SJSA1 (cell line): ENCODE measurements around the gene ANKMY1. TPM values are rescaled to one million over a fixed set of nuclear protein-coding genes. Genes with fewer than 3 reads are reported as not detected.

Experiments used
- DNase-seq, 2 experiments: peaks; one replicate each; pipeline ENCODE4 v3.0.0-alpha.2; 2015 to 2020; ENCODE audit warnings: low spot score in 2 of 2, low read depth in 1 of 2
- H3K27ac ChIP-seq: fragments of 250-450 bp; sonication (Bioruptor Pico); 2 replicates; pipeline ENCODE4 v1.5.1; 2020; ENCODE audit warnings: mild to moderate bottlenecking, moderate library complexity
- H3K27me3 ChIP-seq: fragments of 250-450 bp; sonication (Bioruptor Pico); replicated peaks from 2 replicates; pipeline ENCODE4 v1.5.1; 2020; ENCODE audit warnings: mild to moderate bottlenecking, moderate library complexity
- H3K36me3 ChIP-seq: fragments of 250-450 bp; sonication (Bioruptor Pico); 2 replicates; pipeline ENCODE4 v1.5.1; 2020; ENCODE audit warnings: mild to moderate bottlenecking
- H3K4me1 ChIP-seq: fragments of 250-450 bp; sonication (Bioruptor Pico); replicated peaks from 2 replicates; pipeline ENCODE4 v1.6.1; 2021; ENCODE audit warnings: mild to moderate bottlenecking
- H3K4me3 ChIP-seq: fragments of 250-450 bp; sonication (Bioruptor Pico); 2 replicates; pipeline ENCODE4 v1.5.1; 2020; ENCODE audit warnings: mild to moderate bottlenecking
- H3K9me3 ChIP-seq: fragments of 250-450 bp; sonication (Bioruptor Pico); replicated peaks from 2 replicates; pipeline ENCODE4 v1.5.1; 2020; ENCODE audit warnings: mild to moderate bottlenecking
- total RNA-seq: library from RNA; depleted of rRNA; stranded (reverse); fragments of >200 nt; shearing (Covaris generic); gene quantifications from 2 replicates; pipeline ENCODE4 v1.2.3, GENCODE V29; 2014

The ANKMY1 gene
- total RNA-seq, 1 experiment from 2014 or later = 8.1 TPM

DNA sequence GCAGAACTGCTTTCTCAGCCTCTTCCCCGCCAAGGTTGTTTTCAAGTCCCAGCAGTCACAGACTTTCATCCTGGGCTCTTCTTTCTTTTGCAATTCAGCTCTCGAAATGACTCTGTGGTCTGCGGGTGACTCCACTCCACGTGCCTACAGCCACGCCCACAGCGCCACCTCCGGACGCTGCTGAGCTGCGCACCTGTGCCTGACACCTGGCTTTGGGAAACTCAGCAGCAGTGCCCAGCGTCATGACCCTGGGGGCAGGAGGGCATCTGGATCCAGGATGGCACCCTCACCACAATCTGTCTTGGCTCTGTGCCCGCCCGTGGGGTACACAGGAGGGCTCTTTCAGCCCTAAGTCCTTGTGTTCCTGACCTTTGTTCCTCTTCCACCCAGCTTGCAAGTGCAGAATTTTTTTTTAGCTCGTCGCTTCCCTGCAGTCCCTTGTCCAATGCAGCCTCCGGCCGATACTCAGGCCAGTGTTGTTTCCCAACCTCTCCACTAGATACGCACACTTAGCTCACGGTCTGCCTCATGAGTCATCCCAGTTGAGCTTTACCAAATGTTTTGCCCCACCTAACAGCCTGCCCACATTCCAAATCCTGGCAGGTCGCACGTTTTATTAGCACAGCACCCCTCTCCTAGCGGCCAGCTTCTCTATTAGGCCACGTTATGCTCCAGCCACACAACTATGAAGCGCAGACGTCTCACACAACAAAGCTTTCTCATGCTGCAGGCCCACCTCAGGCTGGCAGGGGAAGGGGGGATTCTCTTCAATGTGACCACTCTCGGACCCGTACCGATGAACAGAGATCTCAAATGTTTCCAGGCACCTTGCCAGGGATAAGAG, 22.2 kb upstream of the ANKMY1 start:
- H3K4me1 ChIP-seq = peaks cover 13% of the 10 kb centered on the region
- no peak overlapping the region for H3K27ac ChIP-seq
- H3K27me3 ChIP-seq = no peaks in the 10 kb centered on the region
- H3K36me3 ChIP-seq = peaks cover 63% of the 10 kb centered on the region
- H3K9me3 ChIP-seq = no peaks in the 10 kb centered on the region
- peak in 1 of 2 experiments; percentile 12 for DNase-seq
- H3K4me3 ChIP-seq = no peak overlapping the region

DNA sequence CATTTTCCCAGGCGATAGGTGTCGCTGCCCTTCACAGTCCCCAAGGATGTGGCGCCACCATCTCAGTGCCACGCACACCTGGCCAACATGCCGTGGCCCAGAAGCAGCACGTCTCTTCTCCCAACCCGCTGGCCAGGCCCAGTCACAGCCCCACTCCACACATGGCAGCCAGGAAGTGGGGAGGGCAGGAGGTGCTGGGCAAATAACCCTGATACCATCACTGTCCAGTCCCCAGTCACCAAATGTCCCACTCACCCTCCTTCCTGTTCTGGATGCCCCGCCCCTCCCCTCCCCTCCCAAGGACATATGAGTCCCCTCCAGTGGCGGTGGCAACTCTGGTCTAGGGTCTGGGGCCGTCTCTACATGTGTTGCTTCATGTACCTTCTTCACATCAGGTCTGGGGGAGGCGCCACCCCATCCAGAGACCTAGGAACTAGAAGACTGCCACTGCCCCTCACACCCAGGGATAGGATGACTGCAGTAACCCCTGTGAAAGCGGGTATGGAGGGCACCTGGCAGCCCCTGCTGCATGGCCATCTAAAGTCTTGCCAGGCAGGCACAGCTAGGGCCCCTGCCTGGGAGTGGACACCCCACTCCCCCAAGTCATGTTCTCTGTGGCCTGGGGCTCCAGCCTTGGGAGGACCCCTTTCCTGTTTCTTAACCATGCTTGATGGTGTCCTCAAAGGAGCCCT, 21.4 kb upstream of the ANKMY1 start:
- Histone ChIP-seq H3K36me3 (peaks cover 62% of the 10 kb centered on the region), H3K4me3 (no peak overlapping the region), H3K27ac (no peak overlapping the region), H3K4me1 (peaks cover 9% of the 10 kb centered on the region), H3K27me3 (no peaks in the 10 kb centered on the region), H3K9me3 (no peaks in the 10 kb centered on the region)
- no peak for DNase-seq

DNA sequence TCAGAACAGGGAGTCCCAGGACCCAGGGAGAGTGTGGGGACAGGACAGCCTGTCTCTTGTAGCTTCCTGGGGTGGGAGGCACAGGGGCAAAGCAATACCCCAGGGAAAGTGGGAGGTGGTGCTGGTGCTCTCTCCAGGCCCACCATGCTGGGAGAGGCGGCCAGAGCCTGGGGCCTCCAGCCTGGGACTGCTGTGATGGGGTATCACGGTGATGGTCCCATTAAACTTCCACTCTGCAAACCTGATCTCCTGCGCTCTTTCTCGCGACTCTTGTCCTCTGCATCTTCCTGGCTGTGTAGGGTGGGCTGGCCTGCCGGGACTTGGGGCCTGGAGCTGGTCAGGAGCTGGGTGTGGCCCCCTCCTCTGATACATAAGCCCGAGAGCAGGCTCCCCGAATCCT, 20.7 kb upstream of the ANKMY1 start:
- Histone ChIP-seq H3K4me3 (no peak overlapping the region), H3K4me1 (peaks cover 9% of the 10 kb centered on the region), H3K9me3 (no peaks in the 10 kb centered on the region), H3K36me3 (peaks cover 59% of the 10 kb centered on the region), H3K27ac (no peak overlapping the region), H3K27me3 (no peaks in the 10 kb centered on the region)
- no peak for DNase-seq

- DNase-seq = no peak
- Histone ChIP-seq H3K27me3 (no peaks in the 10 kb centered on the region), H3K9me3 (no peaks in the 10 kb centered on the region), H3K36me3 (peaks cover 59% of the 10 kb centered on the region), H3K4me3 (no peak overlapping the region), H3K4me1 (peaks cover 9% of the 10 kb centered on the region), H3K27ac (no peak overlapping the region)
These were observed 20.3 kb upstream of the ANKMY1 start for GRCh38 chr2:240578110-240578450.

DNA sequence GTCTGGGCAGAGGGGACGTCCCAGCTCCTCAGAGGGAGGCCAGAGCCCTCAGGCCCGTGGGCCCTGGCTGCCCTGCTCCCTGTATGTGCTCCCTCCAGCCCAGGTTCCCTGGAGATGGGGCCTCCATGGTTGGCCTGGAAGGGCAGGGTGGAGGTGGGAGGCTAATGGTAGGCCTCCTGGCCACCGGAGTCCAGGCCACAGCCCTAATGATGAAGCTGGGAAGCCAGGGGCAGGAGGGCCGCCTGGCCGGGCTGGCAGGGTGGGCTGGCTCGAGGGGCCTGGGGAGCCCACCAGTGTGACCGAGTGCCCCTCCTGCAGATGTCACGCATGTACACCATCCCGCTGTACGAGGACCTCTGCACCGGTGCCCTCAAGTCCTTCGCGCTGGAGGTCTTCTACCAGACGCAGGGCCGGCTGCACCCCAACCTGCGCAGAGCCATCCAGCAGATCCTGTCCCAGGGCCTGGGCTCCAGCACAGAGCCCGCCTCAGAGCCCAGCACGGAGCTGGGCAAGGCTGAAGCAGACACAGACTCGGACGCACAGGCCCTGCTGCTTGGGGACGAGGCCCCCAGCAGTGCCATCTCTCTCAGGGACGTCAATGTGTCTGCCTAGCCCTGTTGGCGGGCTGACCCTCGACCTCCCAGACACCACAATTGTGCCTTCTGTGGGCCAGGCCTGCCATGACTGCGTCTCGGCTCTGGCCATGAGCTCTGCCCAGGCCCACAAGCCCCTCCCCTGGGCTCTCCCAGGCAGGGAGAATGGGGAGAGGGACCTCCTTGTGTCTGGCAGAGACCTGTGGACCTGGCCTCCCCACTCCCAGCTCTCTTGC, 19.7 kb upstream of the ANKMY1 start:
- Histone ChIP-seq H3K4me1 (peaks cover 9% of the 10 kb centered on the region), H3K27ac (no peak overlapping the region), H3K27me3 (no peaks in the 10 kb centered on the region), H3K36me3 (peaks cover 59% of the 10 kb centered on the region), H3K9me3 (no peaks in the 10 kb centered on the region), H3K4me3 (no peak overlapping the region)
- DNase-seq = no peak

DNA sequence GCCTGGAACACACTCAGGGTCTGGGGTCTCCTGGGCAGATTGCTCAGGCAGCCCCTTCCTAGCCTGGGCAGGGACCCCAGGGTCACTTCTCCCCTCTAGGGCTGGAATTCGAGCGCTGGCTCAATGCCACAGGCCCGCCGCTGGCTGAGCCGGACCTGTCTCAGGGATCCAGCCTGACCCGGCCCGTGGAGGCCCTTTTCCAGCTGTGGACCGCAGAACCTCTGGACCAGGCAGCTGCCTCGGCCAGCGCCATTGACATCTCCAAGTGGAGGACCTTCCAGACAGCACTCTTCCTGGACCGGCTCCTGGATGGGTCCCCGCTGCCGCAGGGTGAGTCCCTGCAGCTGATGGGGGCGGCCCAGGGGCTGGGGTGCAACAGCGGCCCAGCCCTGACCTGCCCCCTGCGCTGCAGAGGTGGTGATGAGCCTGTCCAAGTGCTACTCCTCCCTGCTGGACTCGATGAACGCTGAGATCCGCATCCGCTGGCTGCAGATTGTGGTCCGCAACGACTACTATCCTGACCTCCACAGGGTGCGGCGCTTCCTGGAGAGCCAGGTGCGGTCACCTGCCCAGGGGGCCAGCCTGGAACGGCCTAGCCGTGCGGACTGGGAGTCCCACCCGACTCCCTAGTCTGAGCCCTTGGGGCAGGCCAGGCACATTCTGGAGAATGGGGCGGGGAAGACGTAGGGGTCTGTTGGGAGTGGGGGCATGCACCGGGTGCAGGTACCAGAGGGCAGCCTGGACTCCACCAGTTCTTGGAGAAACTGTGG, 18.8 kb upstream of the ANKMY1 start:
- Histone ChIP-seq H3K36me3 (peaks cover 59% of the 10 kb centered on the region), H3K27ac (no peak overlapping the region)
- no peak for DNase-seq

GRCh38 chr2:240576036-240576435, 18.2 kb upstream of the ANKMY1 start:
- H3K9me3 ChIP-seq = no peaks in the 10 kb centered on the region
- no peaks in the 10 kb centered on the region for H3K27me3 ChIP-seq
- DNase-seq = no peak
- H3K4me3 ChIP-seq = no peak overlapping the region
- H3K36me3 ChIP-seq = peaks cover 55% of the 10 kb centered on the region
- H3K27ac ChIP-seq = no peak overlapping the region
- peaks cover 9% of the 10 kb centered on the region for H3K4me1 ChIP-seq

More for the DNA sequence above, 18.8 kb upstream of the ANKMY1 start:
- H3K4me1 ChIP-seq = peaks cover 9% of the 10 kb centered on the region
- no peak overlapping the region for H3K4me3 ChIP-seq
- H3K9me3 ChIP-seq = no peaks in the 10 kb centered on the region
- no peaks in the 10 kb centered on the region for H3K27me3 ChIP-seq

DNA sequence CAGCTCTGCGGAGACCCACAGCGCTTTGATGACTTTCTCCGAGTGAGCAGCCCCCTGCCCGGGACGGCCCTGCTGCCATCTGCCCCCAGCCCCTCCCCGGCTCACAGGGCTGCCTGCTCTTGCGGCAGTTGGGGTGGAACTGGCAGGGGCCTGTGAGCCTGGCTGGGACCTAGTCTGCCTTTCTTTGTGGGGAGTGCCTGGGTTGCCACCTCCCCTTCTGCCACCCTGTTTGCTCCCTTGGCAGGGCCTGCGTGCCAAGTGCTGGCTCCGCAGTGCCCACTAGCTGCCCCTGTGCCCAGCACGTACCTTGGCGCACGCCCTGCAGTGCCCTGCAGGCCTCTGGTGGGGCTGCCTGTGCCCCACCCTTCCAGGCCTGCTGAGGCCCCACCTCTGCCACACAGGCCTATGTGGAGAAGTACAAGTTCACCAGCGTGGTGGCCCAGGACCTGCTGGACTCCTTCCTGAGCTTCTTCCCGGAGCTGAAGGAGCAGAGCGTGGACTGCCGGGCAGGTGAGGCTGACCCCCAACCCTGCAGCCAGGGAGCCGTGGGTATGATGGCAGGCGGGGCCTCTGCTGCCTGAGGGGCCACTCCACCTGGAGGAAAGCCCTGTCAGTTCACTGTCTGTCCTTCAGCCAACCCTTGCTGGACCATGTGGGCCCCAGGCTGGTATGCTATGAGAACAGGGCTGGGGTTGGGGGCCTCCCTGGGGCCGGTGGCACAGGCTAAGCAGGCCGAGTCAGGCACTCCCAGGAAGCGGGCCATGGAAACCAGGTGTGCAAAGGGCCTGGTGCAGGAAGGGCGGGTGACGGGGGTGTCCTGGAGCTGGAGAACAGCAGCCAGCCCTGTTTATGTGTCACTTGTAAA, 17.5 kb upstream of the ANKMY1 start:
- Histone ChIP-seq H3K4me1 (peaks cover 7% of the 10 kb centered on the region), H3K4me3 (no peak overlapping the region), H3K36me3 (peaks cover 52% of the 10 kb centered on the region), H3K27me3 (no peaks in the 10 kb centered on the region), H3K27ac (no peak overlapping the region), H3K9me3 (no peaks in the 10 kb centered on the region)
- DNase-seq = no peak

GRCh38 chr2:240574386-240575100, 16.8 kb upstream of the ANKMY1 start:
- DNase-seq = no peak
- H3K36me3 ChIP-seq = peaks cover 53% of the 10 kb centered on the region
- H3K27ac ChIP-seq = no peak overlapping the region
- peaks cover 7% of the 10 kb centered on the region for H3K4me1 ChIP-seq
- H3K9me3 ChIP-seq = no peaks in the 10 kb centered on the region
- no peaks in the 10 kb centered on the region for H3K27me3 ChIP-seq
- H3K4me3 ChIP-seq = no peak overlapping the region

GRCh38 chr2:240573516-240574385, 16.0 kb upstream of the ANKMY1 start:
- Histone ChIP-seq H3K9me3 (no peaks in the 10 kb centered on the region), H3K4me1 (peaks cover 14% of the 10 kb centered on the region), H3K36me3 (peaks cover 48% of the 10 kb centered on the region), H3K4me3 (no peak overlapping the region), H3K27ac (no peak overlapping the region), H3K27me3 (no peaks in the 10 kb centered on the region)
- DNase-seq = no peak

DNA sequence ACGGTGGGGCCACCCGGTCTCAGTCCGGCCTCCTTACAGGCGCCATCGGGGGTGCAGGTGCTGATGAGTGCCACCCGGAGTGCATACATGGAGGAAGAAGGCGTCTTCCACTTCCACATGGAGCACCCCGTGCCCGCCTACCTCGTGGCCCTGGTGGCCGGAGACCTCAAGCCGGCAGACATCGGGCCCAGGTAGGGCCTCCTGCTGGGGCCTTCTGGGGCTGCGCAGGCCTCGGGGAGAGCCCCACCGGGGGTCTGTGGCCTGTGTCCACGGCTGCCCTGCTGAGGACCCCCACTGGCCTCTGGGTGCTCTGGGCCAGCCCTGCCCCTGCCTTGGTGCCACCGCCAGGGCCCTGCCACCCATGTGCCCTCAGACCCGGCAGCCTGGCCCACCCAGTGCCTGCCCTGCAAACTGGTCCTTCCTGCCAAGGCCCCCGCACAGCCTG, 15.3 kb upstream of the ANKMY1 start:
- Histone ChIP-seq H3K4me1 (peaks cover 16% of the 10 kb centered on the region), H3K27me3 (no peaks in the 10 kb centered on the region), H3K36me3 (peaks cover 42% of the 10 kb centered on the region), H3K9me3 (no peaks in the 10 kb centered on the region), H3K4me3 (no peak overlapping the region), H3K27ac (no peak overlapping the region)
- no peak for DNase-seq
